Loucy (cell line): Measurements from ENCODE around the gene VWA5A.

Experiments used
- EZH2phosphoT487 ChIP-seq: fragments of 200-600 bp; IDR thresholded peaks from 2 replicates; pipeline ENCODE4 v1.6.1; 2018; ENCODE audit warnings: antibody characterized with exemption, mild to moderate bottlenecking, moderate library complexity, borderline replicate concordance
- TF ChIP-seq, protein P1 (sequence below): fragments of 200-600 bp; sonication (generic); conservative IDR thresholded peaks from 2 replicates; pipeline ENCODE4 v1.5.1; 2014; ENCODE audit warnings: mild to moderate bottlenecking, antibody characterized with exemption, low read length

DNA sequence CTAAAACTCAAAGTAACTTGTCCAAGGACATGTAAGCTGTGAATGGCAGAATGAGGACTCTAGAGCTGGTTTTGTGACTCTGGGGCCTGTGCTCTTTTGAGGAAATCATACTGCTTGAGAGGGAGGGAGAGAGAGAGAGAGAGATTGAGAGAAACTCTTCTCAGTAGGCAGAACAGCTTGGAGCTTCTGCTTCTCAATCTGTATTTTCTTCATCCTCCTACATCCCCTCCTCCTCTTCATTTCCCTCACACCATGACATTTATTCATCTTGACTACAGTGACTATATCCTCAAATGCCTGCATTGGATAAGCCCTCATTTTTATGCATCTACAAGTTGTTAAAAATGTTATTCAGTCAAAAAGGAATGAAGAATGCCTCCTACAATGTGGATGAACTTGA is 44.2 kb downstream of the VWA5A start:
- TF ChIP-seq, protein P1, sequence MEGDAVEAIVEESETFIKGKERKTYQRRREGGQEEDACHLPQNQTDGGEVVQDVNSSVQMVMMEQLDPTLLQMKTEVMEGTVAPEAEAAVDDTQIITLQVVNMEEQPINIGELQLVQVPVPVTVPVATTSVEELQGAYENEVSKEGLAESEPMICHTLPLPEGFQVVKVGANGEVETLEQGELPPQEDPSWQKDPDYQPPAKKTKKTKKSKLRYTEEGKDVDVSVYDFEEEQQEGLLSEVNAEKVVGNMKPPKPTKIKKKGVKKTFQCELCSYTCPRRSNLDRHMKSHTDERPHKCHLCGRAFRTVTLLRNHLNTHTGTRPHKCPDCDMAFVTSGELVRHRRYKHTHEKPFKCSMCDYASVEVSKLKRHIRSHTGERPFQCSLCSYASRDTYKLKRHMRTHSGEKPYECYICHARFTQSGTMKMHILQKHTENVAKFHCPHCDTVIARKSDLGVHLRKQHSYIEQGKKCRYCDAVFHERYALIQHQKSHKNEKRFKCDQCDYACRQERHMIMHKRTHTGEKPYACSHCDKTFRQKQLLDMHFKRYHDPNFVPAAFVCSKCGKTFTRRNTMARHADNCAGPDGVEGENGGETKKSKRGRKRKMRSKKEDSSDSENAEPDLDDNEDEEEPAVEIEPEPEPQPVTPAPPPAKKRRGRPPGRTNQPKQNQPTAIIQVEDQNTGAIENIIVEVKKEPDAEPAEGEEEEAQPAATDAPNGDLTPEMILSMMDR, result no peak
- no peak for TF ChIP-seq EZH2phosphoT487
